ENCODE data around the gene STC2.

DNA sequence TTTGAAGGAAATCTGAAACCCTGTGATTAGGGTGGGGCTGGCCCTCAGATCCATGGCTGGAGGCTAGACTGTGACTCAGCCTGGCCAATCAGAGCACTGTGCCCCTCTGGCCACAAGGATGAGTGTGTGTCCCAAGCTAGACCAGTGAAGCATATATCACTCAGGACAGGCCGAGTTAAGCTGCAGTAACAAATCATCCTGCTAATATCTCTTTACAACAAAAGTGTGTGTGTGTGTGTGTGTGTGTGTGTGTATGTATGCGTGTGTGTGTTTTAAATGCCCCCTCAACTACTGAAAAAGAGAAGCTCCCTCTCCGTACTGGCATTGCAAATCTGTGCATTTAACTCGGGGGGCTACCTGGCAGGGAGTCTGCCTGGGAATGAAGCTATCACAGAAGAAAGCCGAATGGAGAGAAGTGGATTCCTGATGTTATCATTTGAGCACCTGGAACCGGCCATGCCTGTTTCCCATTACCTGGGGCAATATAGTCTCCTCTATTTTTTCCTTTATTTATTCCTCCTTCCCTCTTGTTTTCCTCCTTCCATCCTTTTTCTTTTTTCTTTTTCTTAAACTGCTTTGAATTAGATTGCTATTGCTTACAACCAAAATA, 25.6 kb downstream of the STC2 start:
- TF ChIP-seq FOS (IDR thresholded peaks at IDR 0.05; ENCODE audit: low read depth, low read length) = 0 out of 2 replicates have a peak, but pooled peaks have one; percentile 26
- TF ChIP-seq CTCF (conservative IDR thresholded peaks at IDR 0.05; ENCODE audit: low read depth, low read length) = no peak
- no peak for TF ChIP-seq BHLHE40 (IDR thresholded peaks at IDR 0.05; ENCODE audit: low read depth, low read length)
- TF ChIP-seq POLR2A (IDR thresholded peaks at IDR 0.05; ENCODE audit: low read depth, low read length) = no peak
- TF ChIP-seq SMC3 (IDR thresholded peaks at IDR 0.05; ENCODE audit: low read depth, low read length) = no peak

Measured in IMR-90 (cell line).